ENCODE data around the gene ZNF69.
"Not testable (repeated sequence)": the region's sequence is repeated elsewhere in the genome, so short reads cannot be mapped to it uniquely, and the experiment has no call there.

ZNF69 gene

DNA sequence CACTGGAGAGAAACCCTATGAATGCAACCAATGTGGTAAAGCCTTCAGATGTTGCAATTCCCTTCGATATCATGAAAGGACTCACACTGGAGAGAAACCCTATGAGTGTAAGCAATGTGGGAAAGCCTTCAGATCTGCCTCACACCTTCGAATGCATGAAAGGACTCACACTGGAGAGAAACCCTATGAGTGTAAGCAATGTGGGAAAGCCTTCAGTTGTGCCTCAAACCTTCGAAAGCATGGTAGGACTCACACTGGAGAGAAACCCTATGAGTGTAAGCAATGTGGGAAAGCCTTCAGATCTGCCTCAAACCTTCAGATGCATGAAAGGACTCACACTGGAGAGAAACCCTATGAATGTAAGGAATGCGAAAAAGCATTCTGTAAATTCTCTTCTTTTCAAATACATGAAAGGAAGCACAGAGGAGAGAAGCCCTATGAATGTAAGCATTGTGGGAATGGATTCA is 62.1 kb downstream of the ZNF69 start:
- H3K27ac ChIP-seq; DNase-seq (ENCODE audit: low read depth, low spot score): not testable (repeated sequence)

- DNase-seq (ENCODE audit: low read depth, low spot score) = no peak
- H3K27ac ChIP-seq = no peak overlapping the region
These were observed 62.7 kb downstream of the ZNF69 start for GRCh38 chr19:11950312-11950711.
